Measurements from ENCODE around the gene IGF2R.

DNA sequence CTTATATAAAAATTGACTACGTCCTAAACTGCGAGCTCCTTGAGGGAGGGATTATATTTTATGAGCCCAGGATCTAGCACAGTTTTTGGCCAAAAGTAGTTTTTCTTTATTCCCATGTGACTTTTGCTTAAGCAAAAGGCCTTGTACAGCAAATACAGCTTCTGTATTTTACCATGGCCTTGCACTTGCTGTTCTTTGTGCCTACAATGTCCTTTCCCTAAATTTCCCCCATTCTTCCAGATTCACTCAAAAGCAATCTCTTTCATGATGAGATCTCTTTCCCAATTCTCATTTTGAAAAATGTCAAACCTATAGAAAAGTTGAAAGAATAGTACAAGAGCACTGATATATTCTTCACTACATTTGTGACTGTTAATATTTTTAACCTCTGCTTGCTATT, 4.8 kb upstream of the IGF2R start:
- TF ChIP-seq SETDB1 (CRISPR knock-in tag; IDR thresholded peaks at IDR 0.05; ENCODE audit: borderline replicate concordance) (no peak), NFE2 (CRISPR knock-in tag; IDR thresholded peaks at IDR 0.05) (no peak), TCF12 (IDR thresholded peaks at IDR 0.05) (no peak), TCF12 (CRISPR knock-in tag; IDR thresholded peaks at IDR 0.05) (no peak), ESRRA (CRISPR knock-in tag; IDR thresholded peaks at IDR 0.05; ENCODE audit: low read depth) (no peak), FOXJ3 (CRISPR knock-in tag; IDR thresholded peaks at IDR 0.05; ENCODE audit: borderline replicate concordance) (no peak), ZBTB7A (CRISPR knock-in tag; IDR thresholded peaks at IDR 0.05) (no peak), ZNF761 (CRISPR knock-in tag; conservative IDR thresholded peaks at IDR 0.05) (no peak), XRCC5 (optimal IDR thresholded peaks at IDR 0.05; ENCODE audit: low read length) (no peak), JUN (CRISPR knock-in tag; IDR thresholded peaks at IDR 0.05) (no peak), BRCA1 (CRISPR knock-in tag; IDR thresholded peaks at IDR 0.05) (no peak)
- TF ChIP-seq, protein P1, sequence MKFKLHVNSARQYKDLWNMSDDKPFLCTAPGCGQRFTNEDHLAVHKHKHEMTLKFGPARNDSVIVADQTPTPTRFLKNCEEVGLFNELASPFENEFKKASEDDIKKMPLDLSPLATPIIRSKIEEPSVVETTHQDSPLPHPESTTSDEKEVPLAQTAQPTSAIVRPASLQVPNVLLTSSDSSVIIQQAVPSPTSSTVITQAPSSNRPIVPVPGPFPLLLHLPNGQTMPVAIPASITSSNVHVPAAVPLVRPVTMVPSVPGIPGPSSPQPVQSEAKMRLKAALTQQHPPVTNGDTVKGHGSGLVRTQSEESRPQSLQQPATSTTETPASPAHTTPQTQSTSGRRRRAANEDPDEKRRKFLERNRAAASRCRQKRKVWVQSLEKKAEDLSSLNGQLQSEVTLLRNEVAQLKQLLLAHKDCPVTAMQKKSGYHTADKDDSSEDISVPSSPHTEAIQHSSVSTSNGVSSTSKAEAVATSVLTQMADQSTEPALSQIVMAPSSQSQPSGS (CRISPR knock-in tag; IDR thresholded peaks at IDR 0.05) = no peak
- TF ChIP-seq, protein P2, sequence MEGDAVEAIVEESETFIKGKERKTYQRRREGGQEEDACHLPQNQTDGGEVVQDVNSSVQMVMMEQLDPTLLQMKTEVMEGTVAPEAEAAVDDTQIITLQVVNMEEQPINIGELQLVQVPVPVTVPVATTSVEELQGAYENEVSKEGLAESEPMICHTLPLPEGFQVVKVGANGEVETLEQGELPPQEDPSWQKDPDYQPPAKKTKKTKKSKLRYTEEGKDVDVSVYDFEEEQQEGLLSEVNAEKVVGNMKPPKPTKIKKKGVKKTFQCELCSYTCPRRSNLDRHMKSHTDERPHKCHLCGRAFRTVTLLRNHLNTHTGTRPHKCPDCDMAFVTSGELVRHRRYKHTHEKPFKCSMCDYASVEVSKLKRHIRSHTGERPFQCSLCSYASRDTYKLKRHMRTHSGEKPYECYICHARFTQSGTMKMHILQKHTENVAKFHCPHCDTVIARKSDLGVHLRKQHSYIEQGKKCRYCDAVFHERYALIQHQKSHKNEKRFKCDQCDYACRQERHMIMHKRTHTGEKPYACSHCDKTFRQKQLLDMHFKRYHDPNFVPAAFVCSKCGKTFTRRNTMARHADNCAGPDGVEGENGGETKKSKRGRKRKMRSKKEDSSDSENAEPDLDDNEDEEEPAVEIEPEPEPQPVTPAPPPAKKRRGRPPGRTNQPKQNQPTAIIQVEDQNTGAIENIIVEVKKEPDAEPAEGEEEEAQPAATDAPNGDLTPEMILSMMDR (CRISPR knock-in tag; IDR thresholded peaks at IDR 0.05) = no peak
- TF ChIP-seq, protein P3, sequence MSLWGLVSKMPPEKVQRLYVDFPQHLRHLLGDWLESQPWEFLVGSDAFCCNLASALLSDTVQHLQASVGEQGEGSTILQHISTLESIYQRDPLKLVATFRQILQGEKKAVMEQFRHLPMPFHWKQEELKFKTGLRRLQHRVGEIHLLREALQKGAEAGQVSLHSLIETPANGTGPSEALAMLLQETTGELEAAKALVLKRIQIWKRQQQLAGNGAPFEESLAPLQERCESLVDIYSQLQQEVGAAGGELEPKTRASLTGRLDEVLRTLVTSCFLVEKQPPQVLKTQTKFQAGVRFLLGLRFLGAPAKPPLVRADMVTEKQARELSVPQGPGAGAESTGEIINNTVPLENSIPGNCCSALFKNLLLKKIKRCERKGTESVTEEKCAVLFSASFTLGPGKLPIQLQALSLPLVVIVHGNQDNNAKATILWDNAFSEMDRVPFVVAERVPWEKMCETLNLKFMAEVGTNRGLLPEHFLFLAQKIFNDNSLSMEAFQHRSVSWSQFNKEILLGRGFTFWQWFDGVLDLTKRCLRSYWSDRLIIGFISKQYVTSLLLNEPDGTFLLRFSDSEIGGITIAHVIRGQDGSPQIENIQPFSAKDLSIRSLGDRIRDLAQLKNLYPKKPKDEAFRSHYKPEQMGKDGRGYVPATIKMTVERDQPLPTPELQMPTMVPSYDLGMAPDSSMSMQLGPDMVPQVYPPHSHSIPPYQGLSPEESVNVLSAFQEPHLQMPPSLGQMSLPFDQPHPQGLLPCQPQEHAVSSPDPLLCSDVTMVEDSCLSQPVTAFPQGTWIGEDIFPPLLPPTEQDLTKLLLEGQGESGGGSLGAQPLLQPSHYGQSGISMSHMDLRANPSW (CRISPR knock-in tag; IDR thresholded peaks at IDR 0.05; ENCODE audit: borderline replicate concordance) = no peak

All from HepG2 (cell line).